Measurements from ENCODE around the gene DNHD1.
A peak's percentile ranks its signal among the peaks of the same experiment; 100 is the strongest.

Gene DNHD1

DNA sequence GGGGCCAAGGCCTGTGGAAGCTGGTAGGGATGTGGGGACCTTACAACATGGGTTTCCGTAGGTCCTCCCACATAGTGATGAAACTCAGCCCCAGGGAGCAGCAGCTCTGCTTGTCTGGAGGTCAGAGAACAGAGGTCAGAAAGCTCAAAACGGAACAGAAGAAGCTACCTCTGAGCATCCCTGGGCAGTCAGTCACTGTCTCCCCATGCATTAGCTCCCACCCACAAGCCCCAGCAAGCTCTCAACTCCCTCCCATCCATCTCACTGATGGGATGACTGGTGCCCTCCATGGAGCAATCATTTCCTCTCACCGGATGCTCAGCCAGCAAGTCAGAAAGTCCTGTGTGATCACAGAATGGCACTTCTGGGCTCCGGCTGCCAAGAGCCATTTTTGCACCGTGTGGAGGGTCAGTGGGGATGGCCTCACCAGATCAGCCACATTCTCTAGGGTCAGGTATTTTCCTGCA is 120.3 kb downstream of the DNHD1 start:
- H3K27ac ChIP-seq = no peak overlapping the region
- TF ChIP-seq ZFX (IDR thresholded peaks at IDR 0.05) = no peak
- TF ChIP-seq, protein P1, sequence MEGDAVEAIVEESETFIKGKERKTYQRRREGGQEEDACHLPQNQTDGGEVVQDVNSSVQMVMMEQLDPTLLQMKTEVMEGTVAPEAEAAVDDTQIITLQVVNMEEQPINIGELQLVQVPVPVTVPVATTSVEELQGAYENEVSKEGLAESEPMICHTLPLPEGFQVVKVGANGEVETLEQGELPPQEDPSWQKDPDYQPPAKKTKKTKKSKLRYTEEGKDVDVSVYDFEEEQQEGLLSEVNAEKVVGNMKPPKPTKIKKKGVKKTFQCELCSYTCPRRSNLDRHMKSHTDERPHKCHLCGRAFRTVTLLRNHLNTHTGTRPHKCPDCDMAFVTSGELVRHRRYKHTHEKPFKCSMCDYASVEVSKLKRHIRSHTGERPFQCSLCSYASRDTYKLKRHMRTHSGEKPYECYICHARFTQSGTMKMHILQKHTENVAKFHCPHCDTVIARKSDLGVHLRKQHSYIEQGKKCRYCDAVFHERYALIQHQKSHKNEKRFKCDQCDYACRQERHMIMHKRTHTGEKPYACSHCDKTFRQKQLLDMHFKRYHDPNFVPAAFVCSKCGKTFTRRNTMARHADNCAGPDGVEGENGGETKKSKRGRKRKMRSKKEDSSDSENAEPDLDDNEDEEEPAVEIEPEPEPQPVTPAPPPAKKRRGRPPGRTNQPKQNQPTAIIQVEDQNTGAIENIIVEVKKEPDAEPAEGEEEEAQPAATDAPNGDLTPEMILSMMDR (conservative IDR thresholded peaks at IDR 0.05) = no peak

DNA sequence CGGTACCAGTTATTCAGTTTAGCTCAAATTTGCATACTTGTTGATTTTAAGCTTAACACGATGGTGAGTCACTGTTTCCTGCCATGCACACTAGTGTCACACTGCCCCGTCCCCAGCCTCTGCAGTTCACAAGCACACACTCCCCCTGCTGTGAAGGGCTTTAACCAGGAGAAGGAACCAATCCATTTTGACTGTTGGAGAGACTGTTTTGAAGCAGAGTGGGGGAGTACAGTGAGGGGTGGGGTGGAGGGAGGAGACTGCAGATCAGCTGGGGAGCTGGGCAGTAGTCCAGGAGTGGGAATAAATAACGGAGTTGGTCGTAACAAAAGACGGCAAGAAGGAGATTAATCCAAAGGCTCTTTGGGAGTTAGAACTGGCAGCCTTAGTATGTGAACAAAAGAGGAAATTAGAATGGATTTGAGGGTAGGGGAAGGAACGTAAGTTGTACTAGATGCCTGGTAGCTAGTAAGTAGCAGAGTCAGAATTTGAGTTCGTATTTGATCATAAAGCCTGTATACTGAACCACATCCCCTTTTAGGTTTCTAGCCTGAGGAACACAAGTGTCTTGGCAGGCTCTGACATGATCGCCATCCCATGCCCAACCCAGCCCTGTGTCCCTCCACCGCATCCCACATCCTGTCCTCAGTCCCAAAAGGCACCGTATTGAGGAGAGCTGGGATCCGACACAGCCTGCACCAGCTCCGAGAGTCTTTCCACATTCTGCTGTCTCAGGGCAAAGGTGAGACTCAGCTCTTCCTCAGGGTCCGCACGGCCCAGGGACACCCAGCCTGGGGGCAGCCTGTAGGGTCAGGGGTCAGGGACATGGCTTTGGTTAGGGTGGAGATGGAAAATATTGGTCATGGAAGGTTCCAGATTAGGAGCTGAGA is 121.3 kb downstream of the DNHD1 start:
- peak overlapping the region; percentile 63 for H3K27ac ChIP-seq
- TF ChIP-seq, protein P1 (conservative IDR thresholded peaks at IDR 0.05) = no peak
- no peak for TF ChIP-seq ZFX (IDR thresholded peaks at IDR 0.05)

DNA sequence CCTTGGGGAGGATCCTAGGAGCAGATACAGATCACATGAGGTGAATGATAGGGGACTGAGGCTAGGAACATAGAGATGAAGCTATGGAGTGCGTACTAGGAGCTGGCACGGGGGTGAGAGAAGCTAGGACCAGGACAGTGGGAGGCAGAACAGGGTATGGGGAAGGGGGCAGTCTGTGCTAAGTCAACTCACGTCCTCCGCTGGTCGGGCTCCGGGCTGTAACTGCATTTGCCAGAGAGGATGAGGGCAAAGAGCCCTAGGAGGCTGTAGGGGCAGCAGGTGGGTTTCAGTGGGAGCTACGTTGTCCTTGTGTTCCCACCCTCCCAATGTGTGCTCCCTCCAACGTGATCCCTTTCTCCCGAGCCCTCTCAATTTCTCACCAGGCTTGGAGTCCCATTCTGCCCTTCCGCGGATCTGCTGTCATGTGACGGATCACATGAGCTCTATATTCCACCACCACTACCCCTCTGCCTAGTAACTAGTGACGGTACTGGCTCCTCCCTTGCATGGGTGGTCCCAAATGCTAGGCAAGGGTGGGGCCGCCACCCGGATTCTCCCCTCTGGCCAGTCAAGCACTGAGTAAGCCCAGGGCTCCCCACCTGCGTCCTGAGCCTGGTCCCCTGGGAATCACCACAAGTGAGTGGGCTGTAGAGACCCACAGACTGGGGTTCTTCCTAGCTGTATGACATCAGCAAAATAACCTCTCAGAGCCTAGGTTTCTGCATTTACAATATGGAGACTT is 122.1 kb downstream of the DNHD1 start, which contains the start of gene TPP1:
Gene TPP1 (minus strand): TSS at position 419 of the 742 bp plus-strand sequence. CDS start 22 bp downstream, at position 397.
- peak within 1 kb of the TSS; percentile 63 for H3K27ac ChIP-seq
- no peak for TF ChIP-seq ZFX (IDR thresholded peaks at IDR 0.05)
- TF ChIP-seq, protein P1 (conservative IDR thresholded peaks at IDR 0.05) = no peak

DNA sequence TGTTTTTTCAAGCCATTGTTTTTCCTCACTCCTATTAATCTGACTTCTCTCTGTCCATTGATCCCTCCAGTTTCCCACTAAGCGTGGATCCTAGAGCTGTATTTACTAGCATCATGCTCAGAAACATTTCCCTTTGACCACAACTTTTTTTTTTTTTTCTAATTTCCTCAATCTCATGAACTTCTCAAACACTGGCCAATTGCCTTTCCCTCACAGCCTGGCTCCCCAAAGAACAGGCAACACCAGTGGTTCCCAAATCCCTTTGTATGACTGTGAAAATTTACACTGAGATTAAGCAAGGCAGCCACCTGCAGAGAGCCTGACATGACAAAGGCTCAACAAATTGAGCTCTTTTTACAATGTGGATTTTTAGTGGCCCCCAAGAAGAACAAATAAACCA is 123.6 kb downstream of the DNHD1 start:
- TF ChIP-seq, protein P1 (conservative IDR thresholded peaks at IDR 0.05) = no peak
- TF ChIP-seq ZFX (IDR thresholded peaks at IDR 0.05) = no peak
- no peak overlapping the region for H3K27ac ChIP-seq
